Upper lobe of left lung (tissue), 4 donors: Measurements from ENCODE around the gene PROM2.

Source experiments
- EP300 ChIP-seq, 4 donors: sonication (generic); formaldehyde crosslinking; IDR thresholded peaks; one replicate each; pipeline ENCODE4 v1.5.1; 2017; ENCODE audit warnings: antibody characterized with exemption in 4 of 4, control low read depth in 2 of 4
- POLR2A ChIP-seq, 4 donors: fragments of 450-650 bp; IDR thresholded peaks; one replicate each; pipeline ENCODE4 v1.5.1; 2016 to 2017; ENCODE audit warnings: antibody characterized with exemption in 4 of 4, mild to moderate bottlenecking in 2 of 4
- POLR2AphosphoS5 ChIP-seq, 2 donors: sonication (generic); formaldehyde crosslinking; IDR thresholded peaks; one replicate each; pipeline ENCODE4 v1.5.1; 2017; ENCODE audit warnings: antibody characterized with exemption in 2 of 2
- TF ChIP-seq, protein P1 (sequence below), 6 experiments: fragments of 450-650 bp in 4 of 6; fragments of 200-600 bp in 2 of 6; sonication (generic) in 2 of 6; IDR thresholded peaks; one replicate each; pipeline ENCODE4 v1.5.1; 2016 to 2019; ENCODE audit warnings: antibody characterized with exemption in 6 of 6

DNA sequence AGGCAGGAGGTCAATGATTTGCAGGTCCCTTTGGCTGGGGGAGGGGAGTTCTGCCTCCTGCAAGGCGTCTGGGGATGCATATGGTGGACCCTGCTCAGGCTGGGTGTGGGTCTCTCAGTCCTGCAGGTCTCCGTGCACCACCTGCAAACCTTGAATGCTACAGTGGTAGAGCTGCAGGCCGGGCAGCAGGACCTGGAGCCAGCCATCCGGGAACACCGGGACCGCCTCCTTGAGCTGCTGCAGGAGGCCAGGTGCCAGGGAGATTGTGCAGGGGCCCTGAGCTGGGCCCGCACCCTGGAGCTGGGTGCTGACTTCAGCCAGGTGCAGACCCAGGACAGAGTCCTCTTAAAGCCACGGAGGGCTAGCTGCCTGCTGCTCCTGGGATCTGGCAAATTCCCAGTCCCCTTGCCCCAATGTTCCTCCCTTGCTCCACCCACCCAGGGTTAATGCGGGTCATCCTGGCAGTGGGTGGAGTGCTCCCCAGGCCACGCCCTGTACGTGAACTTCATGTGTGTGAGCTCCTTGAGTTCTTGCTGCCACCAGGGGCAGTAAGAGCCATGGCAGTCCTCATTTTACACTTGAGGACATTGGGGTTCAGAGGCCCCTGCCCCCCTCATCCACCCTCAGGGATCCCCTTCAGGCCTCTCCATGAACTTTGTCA, 3.1 kb downstream of the PROM2 start:
- TF ChIP-seq POLR2A (IDR thresholded peaks at IDR 0.05) (no peak), POLR2AphosphoS5 (IDR thresholded peaks at IDR 0.05) (no peak), EP300 (IDR thresholded peaks at IDR 0.05) (no peak)
- TF ChIP-seq, protein P1, sequence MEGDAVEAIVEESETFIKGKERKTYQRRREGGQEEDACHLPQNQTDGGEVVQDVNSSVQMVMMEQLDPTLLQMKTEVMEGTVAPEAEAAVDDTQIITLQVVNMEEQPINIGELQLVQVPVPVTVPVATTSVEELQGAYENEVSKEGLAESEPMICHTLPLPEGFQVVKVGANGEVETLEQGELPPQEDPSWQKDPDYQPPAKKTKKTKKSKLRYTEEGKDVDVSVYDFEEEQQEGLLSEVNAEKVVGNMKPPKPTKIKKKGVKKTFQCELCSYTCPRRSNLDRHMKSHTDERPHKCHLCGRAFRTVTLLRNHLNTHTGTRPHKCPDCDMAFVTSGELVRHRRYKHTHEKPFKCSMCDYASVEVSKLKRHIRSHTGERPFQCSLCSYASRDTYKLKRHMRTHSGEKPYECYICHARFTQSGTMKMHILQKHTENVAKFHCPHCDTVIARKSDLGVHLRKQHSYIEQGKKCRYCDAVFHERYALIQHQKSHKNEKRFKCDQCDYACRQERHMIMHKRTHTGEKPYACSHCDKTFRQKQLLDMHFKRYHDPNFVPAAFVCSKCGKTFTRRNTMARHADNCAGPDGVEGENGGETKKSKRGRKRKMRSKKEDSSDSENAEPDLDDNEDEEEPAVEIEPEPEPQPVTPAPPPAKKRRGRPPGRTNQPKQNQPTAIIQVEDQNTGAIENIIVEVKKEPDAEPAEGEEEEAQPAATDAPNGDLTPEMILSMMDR (IDR thresholded peaks at IDR 0.05), result peak in 1 of 6 experiments; percentile 16
